Upper lobe of left lung (tissue), 4 donors: ENCODE measurements around the gene PCGF3.

Experiments used
- CTCF ChIP-seq, 6 experiments: fragments of 450-650 bp in 4 of 6; fragments of 200-600 bp in 2 of 6; sonication (generic) in 2 of 6; IDR thresholded peaks; one replicate each; pipeline ENCODE4 v1.5.1; 2016 to 2019; ENCODE audit warnings: antibody characterized with exemption in 6 of 6
- EP300 ChIP-seq, 4 donors: sonication (generic); formaldehyde crosslinking; IDR thresholded peaks; one replicate each; pipeline ENCODE4 v1.5.1; 2017; ENCODE audit warnings: antibody characterized with exemption in 4 of 4, control low read depth in 2 of 4

- TF ChIP-seq CTCF (IDR thresholded peaks at IDR 0.05) = no peak
- no peak for TF ChIP-seq EP300 (IDR thresholded peaks at IDR 0.05)
These were observed 55.5 kb downstream of the PCGF3 start for GRCh38 chr4:761086-761485.
